Uterus (tissue), 2 donors: ENCODE data around the gene BAHCC1.

Experiments
- POLR2A ChIP-seq, 2 donors: fragments of 450-650 bp; IDR thresholded peaks; one replicate each; pipeline ENCODE4 v1.6.1; 2016; ENCODE audit warnings: antibody characterized with exemption in 2 of 2, mild to moderate bottlenecking in 1 of 2, moderate library complexity in 1 of 2
- TF ChIP-seq, protein P1 (sequence below), 4 experiments: fragments of 200-600 bp in 2 of 4; fragments of 450-650 bp in 2 of 4; sonication (generic) in 2 of 4; IDR thresholded peaks; one replicate each; pipeline ENCODE4 v1.5.1; 2016 to 2019; ENCODE audit warnings: antibody characterized with exemption in 4 of 4, mild to moderate bottlenecking in 2 of 4, moderate library complexity in 1 of 4

DNA sequence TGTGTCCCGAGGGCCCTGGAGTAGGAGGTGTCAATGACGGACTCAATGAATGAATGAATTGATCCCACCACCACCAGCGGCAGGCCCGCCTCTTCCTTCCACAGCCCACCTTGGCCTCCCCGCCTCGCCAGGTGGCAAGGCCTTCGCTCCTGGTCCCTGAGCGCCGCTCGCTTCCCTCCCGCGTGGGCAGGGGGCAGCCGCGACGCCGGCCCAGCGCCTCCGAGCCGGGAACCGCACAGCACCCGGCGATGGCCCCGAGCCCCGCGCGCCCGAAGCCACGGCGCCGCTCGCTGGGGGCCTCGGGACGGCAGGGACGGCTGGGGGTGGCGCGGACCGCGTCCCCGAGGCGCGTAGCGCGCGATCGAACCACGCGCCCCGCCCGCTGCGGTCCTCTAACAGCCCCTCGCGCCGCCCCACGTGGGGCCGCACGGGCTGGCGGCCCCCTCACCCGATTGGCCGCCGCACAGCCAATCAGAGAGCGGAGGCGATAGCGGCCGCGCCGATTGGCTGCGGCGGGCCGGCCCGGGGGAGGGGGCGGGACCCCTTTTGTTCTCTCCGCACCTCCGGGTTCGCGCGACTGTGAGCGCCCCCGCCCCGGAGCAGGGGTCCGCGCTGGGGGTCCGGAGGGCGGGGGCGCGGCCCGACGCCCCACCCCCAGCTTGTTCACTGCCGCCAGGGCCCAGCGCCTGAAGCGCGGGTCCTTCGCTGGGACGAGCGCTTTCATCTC lies 86.0 kb downstream of the BAHCC1 start:
- no peak for TF ChIP-seq POLR2A (IDR thresholded peaks at IDR 0.05)
- TF ChIP-seq, protein P1, sequence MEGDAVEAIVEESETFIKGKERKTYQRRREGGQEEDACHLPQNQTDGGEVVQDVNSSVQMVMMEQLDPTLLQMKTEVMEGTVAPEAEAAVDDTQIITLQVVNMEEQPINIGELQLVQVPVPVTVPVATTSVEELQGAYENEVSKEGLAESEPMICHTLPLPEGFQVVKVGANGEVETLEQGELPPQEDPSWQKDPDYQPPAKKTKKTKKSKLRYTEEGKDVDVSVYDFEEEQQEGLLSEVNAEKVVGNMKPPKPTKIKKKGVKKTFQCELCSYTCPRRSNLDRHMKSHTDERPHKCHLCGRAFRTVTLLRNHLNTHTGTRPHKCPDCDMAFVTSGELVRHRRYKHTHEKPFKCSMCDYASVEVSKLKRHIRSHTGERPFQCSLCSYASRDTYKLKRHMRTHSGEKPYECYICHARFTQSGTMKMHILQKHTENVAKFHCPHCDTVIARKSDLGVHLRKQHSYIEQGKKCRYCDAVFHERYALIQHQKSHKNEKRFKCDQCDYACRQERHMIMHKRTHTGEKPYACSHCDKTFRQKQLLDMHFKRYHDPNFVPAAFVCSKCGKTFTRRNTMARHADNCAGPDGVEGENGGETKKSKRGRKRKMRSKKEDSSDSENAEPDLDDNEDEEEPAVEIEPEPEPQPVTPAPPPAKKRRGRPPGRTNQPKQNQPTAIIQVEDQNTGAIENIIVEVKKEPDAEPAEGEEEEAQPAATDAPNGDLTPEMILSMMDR (IDR thresholded peaks at IDR 0.05) = no peak
